Measurements from ENCODE around the gene APBB2.
"Not testable (repeated sequence)": the region's sequence is repeated elsewhere in the genome, so short reads cannot be mapped to it uniquely, and the experiment has no call there.

The APBB2 gene

GRCh38 chr4:40822420-40823166 is 391.7 kb downstream of the APBB2 start:
- DNase-seq (ENCODE audit: low spot score), result no peak

- no peak for DNase-seq (ENCODE audit: low spot score)
Measured at GRCh38 chr4:40820101-40820500, 394.2 kb downstream of the APBB2 start.

- DNase-seq (ENCODE audit: low spot score), result not testable (repeated sequence)
Measured at GRCh38 chr4:40817157-40817556, 397.2 kb downstream of the APBB2 start.

- no peak for DNase-seq (ENCODE audit: low spot score)
Measured at GRCh38 chr4:40812856-40813255, 401.5 kb downstream of the APBB2 start.

- DNase-seq (ENCODE audit: low spot score), result no peak
Measured at GRCh38 chr4:40812386-40812785, 402.0 kb downstream of the APBB2 start.

- DNase-seq (ENCODE audit: low spot score), result no peak
Measured at GRCh38 chr4:40811956-40812355, 402.4 kb downstream of the APBB2 start.

- DNase-seq (ENCODE audit: low spot score), result no peak
Measured at GRCh38 chr4:40808926-40809457, 405.4 kb downstream of the APBB2 start.

- no peak for DNase-seq (ENCODE audit: low spot score)
Measured at GRCh38 chr4:40804598-40804997, 409.7 kb downstream of the APBB2 start.

GRCh38 chr4:40800064-40800463 is 414.3 kb downstream of the APBB2 start:
- DNase-seq (ENCODE audit: low spot score), result no peak

- no peak for DNase-seq (ENCODE audit: low spot score)
Measured at GRCh38 chr4:40789771-40790170, 424.6 kb downstream of the APBB2 start.

GRCh38 chr4:40789031-40789430 is 425.3 kb downstream of the APBB2 start:
- no peak for DNase-seq (ENCODE audit: low spot score)

- no peak for DNase-seq (ENCODE audit: low spot score)
Measured at GRCh38 chr4:40788331-40788730, 426.0 kb downstream of the APBB2 start.

GRCh38 chr4:40785727-40786126 is 428.6 kb downstream of the APBB2 start:
- no peak for DNase-seq (ENCODE audit: low spot score)

- no peak for DNase-seq (ENCODE audit: low spot score)
Measured at GRCh38 chr4:40782876-40783275, 431.5 kb downstream of the APBB2 start.

GRCh38 chr4:40778090-40778489 is 436.3 kb downstream of the APBB2 start:
- no peak for DNase-seq (ENCODE audit: low spot score)

GRCh38 chr4:40769266-40769665 is 445.1 kb downstream of the APBB2 start:
- DNase-seq (ENCODE audit: low spot score), result no peak

- DNase-seq (ENCODE audit: low spot score), result no peak
Measured at GRCh38 chr4:40763228-40763716, 451.1 kb downstream of the APBB2 start.

All from left forelimb (tissue), 1 donor.